Aorta (tissue), 5 donors: ENCODE results near the gene HBD. TPM values are rescaled to one million over a fixed set of nuclear protein-coding genes. Genes with fewer than 3 reads are reported as not detected.

Experiments used
- ATAC-seq: fragments of 200-7000 bp; cut with Tn5 transposase; one replicate; pipeline ENCODE4 v1.9.1; 2022; ENCODE audit warnings: moderate library complexity; ENCODE audit not compliant: low FRiP score
- DNase-seq, 2 donors: peaks; one replicate each; pipeline ENCODE4 v3.0.0-alpha.2; 2020
- H3K27ac ChIP-seq, 2 donors: one replicate each; pipeline ENCODE4 v1.5.1; 2013; ENCODE audit warnings: low read length in 2 of 2, mild to moderate bottlenecking in 2 of 2, moderate library complexity in 2 of 2, control low read depth in 1 of 2, inconsistent platforms in 1 of 2, low read depth in 1 of 2
- H3K27me3 ChIP-seq, 2 donors: one replicate each; pipeline ENCODE4 v1.6.1; 2013; ENCODE audit warnings: control low read depth in 1 of 2, low read length in 1 of 2, mild to moderate bottlenecking in 1 of 2, moderate library complexity in 1 of 2; ENCODE audit not compliant: insufficient read depth in 2 of 2, control insufficient read depth in 1 of 2
- H3K36me3 ChIP-seq, 2 donors: one replicate each; pipeline ENCODE4 v1.6.1; 2013; ENCODE audit warnings: control low read depth in 1 of 2, low read length in 1 of 2, mild to moderate bottlenecking in 1 of 2; ENCODE audit not compliant: insufficient read depth in 2 of 2, control insufficient read depth in 1 of 2
- H3K4me1 ChIP-seq, 2 donors: one replicate each; pipeline ENCODE4 v1.6.1; 2013; ENCODE audit warnings: low read length in 2 of 2, control low read depth in 1 of 2, mild to moderate bottlenecking in 1 of 2, moderate library complexity in 1 of 2; ENCODE audit not compliant: insufficient read depth in 2 of 2, control insufficient read depth in 1 of 2
- H3K4me3 ChIP-seq, 2 donors: one replicate each; pipeline ENCODE4 v1.5.1; 2013; ENCODE audit warnings: low read length in 2 of 2, control low read depth in 1 of 2, mild to moderate bottlenecking in 1 of 2
- H3K9me3 ChIP-seq: one replicate; pipeline ENCODE4 v1.6.1; 2013; ENCODE audit warnings: mild to moderate bottlenecking, low read length; ENCODE audit not compliant: control insufficient read depth
- WGBS, 2 donors: extraction: QIAGEN DNeasy Blood & Tissue Kit; methylation state at CpG; one replicate each; pipeline ENCODE4 v1.1.7; 2013; 5-methylcytosine and 5-hydroxymethylcytosine counted together
- intact Hi-C, 2 donors: fragments of 100-400 bp; cut with DNase I; formaldehyde crosslinking; loops; one replicate each; pipeline versions ENCODE4 v1.14.2 to v1.15.0; 2022
- long read RNA-seq, 2 donors: library from polyadenylated mRNA; unstranded; transcript quantifications; one replicate each; pipeline ENCODE4 v2.0.0, GENCODE V29; 2020 to 2021
- polyA plus RNA-seq, 2 donors: library from polyadenylated mRNA; stranded (reverse); fragments of 200-250 nt; gene quantifications; one replicate each; pipeline ENCODE4 v1.2.3, GENCODE V29; 2013
- total RNA-seq, 2 donors: library from RNA; stranded (reverse); fragmentation: NEBNext Ultra II Directional; extraction: Animal tissue kit (Norgen Biotek cat#: 25700); gene quantifications; one replicate each; pipeline ENCODE4 v1.2.1, GENCODE V29; 2021
- donor health status: healthy with polysubstance abuse.
- donor health status: Bipolar disorder and iron deficiency.
- donor health status: DM: no; HTN: no; CAD: no.
- donor health status: DM: no; HTN: no; CAD: no.
- donor health status: DM: yes; HTN: yes; CAD: no.

The HBD gene
- 1 to 10 TPM in 1 of 2 donors, not detected in 1; 8.4 TPM for total RNA-seq
- polyA plus RNA-seq = not detected
- long read RNA-seq, donor 1 = 0 reads
- long read RNA-seq, donor 2, partial matches to known transcripts = 1 of 1 reads
- long read RNA-seq, donor 2, other reads (novel, unspliced or antisense) = 0 of 1 reads

DNA sequence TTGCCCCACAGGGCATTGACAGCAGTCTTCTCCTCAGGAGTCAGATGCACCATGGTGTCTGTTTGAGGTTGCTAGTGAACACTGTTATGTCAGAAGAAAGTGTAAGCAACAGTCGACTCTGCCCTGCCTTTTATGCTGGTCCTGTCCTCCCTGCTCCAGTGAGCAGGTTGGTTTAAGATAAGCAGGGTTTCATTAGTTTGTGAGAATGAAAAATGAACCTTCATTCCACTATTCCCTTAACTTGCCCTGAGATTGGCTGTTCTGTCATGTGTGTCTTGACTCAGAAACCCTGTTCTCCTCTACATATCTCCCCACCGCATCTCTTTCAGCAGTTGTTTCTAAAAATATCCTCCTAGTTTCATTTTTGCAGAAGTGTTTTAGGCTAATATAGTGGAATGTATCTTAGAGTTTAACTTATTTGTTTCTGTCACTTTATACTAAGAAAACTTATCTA is at the start of gene HBD:
Gene HBD, minus strand, starts transcription at position 103 of the 454 bp plus-strand sequence. Its CDS starts 50 bp downstream, at position 53.
- H3K4me1 ChIP-seq = no peaks in the 10 kb centered on the region
- H3K36me3 ChIP-seq = no peaks in the 10 kb centered on the region
- DNase-seq (no peak), ATAC-seq (no peak)
- no peak within 1 kb of the TSS for H3K27ac ChIP-seq
- intact Hi-C loops = no loop called here
- no peaks in the 10 kb centered on the region for H3K27me3 ChIP-seq
- H3K4me3 ChIP-seq = no peak within 1 kb of the TSS
- 4 to 6% methylated on average over 2 of the region's 2 CpGs for WGBS, 2 donors
- no peaks in the 10 kb centered on the region for H3K9me3 ChIP-seq

DNA sequence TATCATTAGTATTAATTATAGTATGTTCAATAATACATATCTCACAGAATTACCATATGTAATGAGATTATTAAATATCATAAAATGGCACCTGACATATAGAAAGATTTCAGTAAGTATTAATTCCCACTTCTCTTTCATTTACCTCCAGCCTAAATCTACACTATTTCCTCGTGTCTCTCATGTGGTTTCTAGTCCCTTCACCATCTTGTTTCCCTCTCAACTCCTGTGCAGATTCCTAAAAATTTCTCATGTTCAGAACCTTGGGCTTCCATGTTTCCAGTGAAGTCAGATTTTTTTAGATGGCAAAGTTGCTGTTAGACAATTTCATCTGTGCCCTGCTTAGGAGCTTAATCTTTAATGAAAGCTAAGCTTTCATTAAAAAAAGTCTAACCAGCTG is 49.6 kb upstream of the HBD start:
- intact Hi-C loops = no loop called here
- Histone ChIP-seq H3K27me3 (no peaks in the 10 kb centered on the region), H3K36me3 (no peaks in the 10 kb centered on the region), H3K27ac (no peak overlapping the region), H3K9me3 (no peaks in the 10 kb centered on the region), H3K4me1 (no peaks in the 10 kb centered on the region), H3K4me3 (no peak overlapping the region)
- 72 to 78% methylated on average over 1 of the region's 1 CpG for WGBS, 2 donors
- DNase-seq (no peak), ATAC-seq (no peak)

DNA sequence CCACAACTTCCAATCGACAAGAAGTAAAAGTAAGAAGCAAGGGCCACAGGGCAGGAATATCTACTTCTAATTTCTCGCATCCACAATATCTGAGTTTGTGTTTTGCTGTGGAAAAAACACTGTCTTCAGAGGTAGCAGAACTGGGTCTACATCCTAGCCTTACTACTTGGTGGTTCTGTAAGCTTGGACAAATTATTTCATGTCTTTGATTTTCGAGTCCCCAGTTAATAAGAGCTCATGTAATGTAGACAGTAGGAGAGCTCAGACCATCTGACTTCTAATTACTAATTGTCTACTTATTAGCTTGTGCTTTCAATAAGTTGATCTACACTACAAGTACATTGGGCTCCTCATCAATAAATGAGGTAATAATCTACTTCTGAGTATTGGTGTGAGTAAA is 48.8 kb upstream of the HBD start:
- intact Hi-C loops = no loop called here
- no peak for ATAC-seq

DNA sequence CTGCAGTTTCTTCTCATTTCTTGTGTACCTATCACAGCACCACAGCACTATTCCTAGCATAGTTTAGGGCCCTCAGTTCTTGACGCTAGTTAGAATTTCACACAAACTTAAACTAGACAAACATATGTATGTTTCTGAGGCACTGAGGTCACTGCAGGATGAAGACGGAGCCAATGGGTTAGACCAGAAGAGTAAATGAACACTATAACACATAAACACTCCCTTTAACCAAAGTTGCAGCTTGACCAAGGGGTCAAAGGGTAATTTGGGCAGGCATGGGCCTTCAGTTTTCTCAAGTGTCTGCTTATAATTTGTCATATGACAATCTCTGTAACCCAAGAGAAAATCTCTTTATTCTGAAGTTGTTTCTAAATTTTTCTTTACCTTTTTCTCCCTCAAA is 48.3 kb upstream of the HBD start:
- Histone ChIP-seq H3K27ac (no peak overlapping the region), H3K27me3 (no peaks in the 10 kb centered on the region), H3K4me1 (no peaks in the 10 kb centered on the region), H3K36me3 (no peaks in the 10 kb centered on the region), H3K4me3 (no peak overlapping the region), H3K9me3 (no peaks in the 10 kb centered on the region)
- intact Hi-C loops = no loop called here
- WGBS, 2 donors = 73 to 83% methylated on average over 2 of the region's 2 CpGs
- DNase-seq = no peak
- ATAC-seq = no peak

More for the DNA sequence above, 48.8 kb upstream of the HBD start:
- Histone ChIP-seq H3K27me3 (no peaks in the 10 kb centered on the region), H3K9me3 (no peaks in the 10 kb centered on the region), H3K4me3 (no peak overlapping the region), H3K27ac (no peak overlapping the region), H3K4me1 (no peaks in the 10 kb centered on the region), H3K36me3 (no peaks in the 10 kb centered on the region)
- 82 to 94% methylated on average over 3 of the region's 3 CpGs for WGBS, 2 donors
- DNase-seq = no peak

DNA sequence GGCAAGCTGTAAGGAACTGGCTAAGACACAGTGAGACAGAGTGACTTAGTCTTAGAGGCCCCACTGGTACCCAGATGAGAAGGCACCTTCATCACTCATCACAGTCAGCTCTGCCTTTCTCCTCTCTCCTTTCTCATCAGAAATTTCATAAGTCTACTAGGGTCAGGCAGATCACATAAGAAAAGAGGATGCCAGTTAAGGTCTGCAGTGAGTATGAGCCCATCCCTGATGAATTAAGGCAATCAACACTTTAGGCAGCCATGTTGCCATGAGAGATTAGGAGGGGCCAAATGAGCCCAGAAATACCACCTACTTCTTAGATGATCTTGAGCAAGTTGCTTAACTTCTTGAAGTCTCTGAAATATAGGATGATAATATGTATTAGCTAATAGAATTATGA is 47.3 kb upstream of the HBD start:
- intact Hi-C loops = no loop called here
- H3K27me3 ChIP-seq = no peaks in the 10 kb centered on the region
- no peaks in the 10 kb centered on the region for H3K36me3 ChIP-seq
- ATAC-seq (no peak), DNase-seq (no peak)
- H3K4me1 ChIP-seq = no peaks in the 10 kb centered on the region
- no peaks in the 10 kb centered on the region for H3K9me3 ChIP-seq
- no peak overlapping the region for H3K4me3 ChIP-seq
- no peak overlapping the region for H3K27ac ChIP-seq

DNA sequence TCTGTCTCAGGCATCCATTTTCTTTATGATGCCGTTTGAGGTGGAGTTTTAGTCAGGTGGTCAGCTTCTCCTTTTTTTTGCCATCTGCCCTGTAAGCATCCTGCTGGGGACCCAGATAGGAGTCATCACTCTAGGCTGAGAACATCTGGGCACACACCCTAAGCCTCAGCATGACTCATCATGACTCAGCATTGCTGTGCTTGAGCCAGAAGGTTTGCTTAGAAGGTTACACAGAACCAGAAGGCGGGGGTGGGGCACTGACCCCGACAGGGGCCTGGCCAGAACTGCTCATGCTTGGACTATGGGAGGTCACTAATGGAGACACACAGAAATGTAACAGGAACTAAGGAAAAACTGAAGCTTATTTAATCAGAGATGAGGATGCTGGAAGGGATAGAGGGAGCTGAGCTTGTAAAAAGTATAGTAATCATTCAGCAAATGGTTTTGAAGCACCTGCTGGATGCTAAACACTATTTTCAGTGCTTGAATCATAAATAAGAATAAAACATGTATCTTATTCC is 46.4 kb upstream of the HBD start:
- intact Hi-C loops = no loop called here

DNA sequence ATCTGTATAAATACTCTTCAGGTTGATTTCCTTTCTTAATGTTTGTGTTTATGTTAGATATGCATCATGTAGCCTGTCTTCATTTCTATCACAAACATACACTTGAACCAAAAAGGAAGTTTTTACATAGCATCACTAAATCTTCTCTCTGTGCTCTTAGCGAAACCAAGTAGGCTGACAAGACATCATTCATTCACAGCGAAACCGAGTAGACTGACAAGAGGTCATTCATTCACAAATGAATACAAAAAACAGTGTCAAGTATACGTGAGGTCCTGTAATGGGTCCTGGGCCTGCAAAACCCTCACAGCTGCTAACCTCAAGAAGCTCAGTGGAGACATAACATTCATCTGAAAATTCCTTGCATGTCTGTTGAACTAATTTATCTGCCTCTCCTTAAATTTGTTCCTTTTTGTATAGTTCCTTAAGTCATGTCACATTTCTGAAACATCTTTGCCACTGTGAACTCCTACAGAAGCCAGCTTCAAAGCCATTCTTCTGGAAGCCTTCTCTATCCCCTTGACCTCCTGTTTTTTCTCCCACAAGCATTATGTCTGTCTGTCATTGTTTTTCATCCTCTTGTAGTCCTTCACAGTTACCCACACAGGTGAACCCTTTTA is 45.3 kb upstream of the HBD start:
- H3K36me3 ChIP-seq = no peaks in the 10 kb centered on the region
- intact Hi-C loops = no loop called here
- no peak overlapping the region for H3K4me3 ChIP-seq
- WGBS, 2 donors = 58 to 60% methylated on average over 4 of the region's 4 CpGs
- H3K9me3 ChIP-seq = no peaks in the 10 kb centered on the region
- H3K4me1 ChIP-seq = no peaks in the 10 kb centered on the region
- no peaks in the 10 kb centered on the region for H3K27me3 ChIP-seq
- ATAC-seq = no peak
- no peak for DNase-seq
- no peak overlapping the region for H3K27ac ChIP-seq

More for the DNA sequence above, 46.4 kb upstream of the HBD start:
- Histone ChIP-seq H3K9me3 (no peaks in the 10 kb centered on the region), H3K27me3 (no peaks in the 10 kb centered on the region), H3K4me1 (no peaks in the 10 kb centered on the region), H3K4me3 (no peak overlapping the region), H3K36me3 (no peaks in the 10 kb centered on the region), H3K27ac (no peak overlapping the region)
- WGBS, 2 donors = 53 to 55% methylated on average over 3 of the region's 3 CpGs
- DNase-seq (peak; percentile 80 to 86), ATAC-seq (peak; percentile 73)

DNA sequence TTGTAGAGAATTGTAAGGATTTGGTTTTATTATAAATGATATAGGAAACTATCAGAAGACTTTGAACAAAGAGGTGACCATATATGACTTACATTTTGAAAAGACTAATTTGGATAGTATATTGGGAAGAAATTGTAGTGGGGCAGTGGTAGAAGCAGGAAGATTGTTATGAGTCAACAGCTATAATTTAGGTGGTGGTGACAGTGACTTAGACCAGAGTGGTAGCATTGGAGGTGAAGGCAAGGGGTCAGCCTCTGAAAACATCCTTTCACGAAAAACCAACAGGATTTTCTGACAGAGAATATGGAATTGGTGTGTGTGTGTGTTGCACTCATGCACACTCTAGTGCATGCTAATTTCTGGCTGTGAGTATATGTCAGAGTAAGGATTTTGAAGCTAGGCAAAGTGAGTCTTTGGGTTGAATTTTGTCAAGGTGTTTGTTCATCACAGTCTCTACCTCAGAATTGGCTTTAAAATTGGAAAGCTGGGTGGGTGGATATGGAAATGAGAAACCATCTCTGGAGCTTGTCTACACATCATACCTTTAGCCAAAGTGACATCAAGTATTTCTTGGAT is 43.6 kb upstream of the HBD start:
- DNase-seq (no peak), ATAC-seq (no peak)
- intact Hi-C loops = no loop called here
- WGBS, 2 donors = 45 to 49% methylated on average over 1 of the region's 1 CpG
- no peak overlapping the region for H3K4me3 ChIP-seq
- H3K27me3 ChIP-seq = no peaks in the 10 kb centered on the region
- H3K36me3 ChIP-seq = no peaks in the 10 kb centered on the region
- H3K4me1 ChIP-seq = no peaks in the 10 kb centered on the region
- no peak overlapping the region for H3K27ac ChIP-seq
- no peaks in the 10 kb centered on the region for H3K9me3 ChIP-seq

DNA sequence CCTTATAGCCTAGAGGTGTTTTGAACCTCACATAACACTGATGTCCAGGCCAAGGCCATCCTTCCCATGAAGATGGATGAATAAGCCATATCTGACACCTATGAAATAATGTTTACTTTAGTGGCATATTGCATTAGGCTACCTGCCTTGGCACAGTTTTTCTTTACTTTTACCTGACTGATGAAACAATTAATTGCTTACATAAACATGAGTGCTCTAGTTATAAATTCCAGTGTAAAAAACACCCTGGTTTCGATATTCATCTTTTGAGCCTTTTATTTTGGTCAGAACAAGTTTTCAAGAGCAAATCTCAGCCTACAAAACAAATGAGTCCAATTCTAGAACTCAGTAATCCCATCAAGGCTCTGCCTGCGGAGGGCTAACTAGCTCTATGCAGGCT is 42.4 kb upstream of the HBD start:
- WGBS, 2 donors = 85% methylated on average over 2 of the region's 2 CpGs
- H3K27ac ChIP-seq = no peak overlapping the region
- ATAC-seq = no peak
- no peak overlapping the region for H3K4me3 ChIP-seq
- no peaks in the 10 kb centered on the region for H3K27me3 ChIP-seq
- no peaks in the 10 kb centered on the region for H3K4me1 ChIP-seq
- DNase-seq = no peak
- intact Hi-C loops = no loop called here
- no peaks in the 10 kb centered on the region for H3K36me3 ChIP-seq
- H3K9me3 ChIP-seq = no peaks in the 10 kb centered on the region
